AG04450 (cell line): ENCODE measurements around the gene OSBPL5. TPM values are rescaled to one million over a fixed set of nuclear protein-coding genes. Genes with fewer than 3 reads are reported as not detected.

ENCODE experiments used
- CTCF ChIA-PET: fragments of 300-600, 350-600 bp; formaldehyde crosslinking; extraction: SDS; loops from one replicate; lab custom pipeline; 2022; ENCODE audit warnings: antibody characterized with exemption, inconsistent platforms; lab: Charles Lee
- POLR2A ChIA-PET: fragments of 350-600 bp; formaldehyde crosslinking; extraction: SDS; loops from one replicate; lab custom pipeline; 2021; ENCODE audit warnings: antibody characterized with exemption, inconsistent platforms; lab: Yijun Ruan, JAX
- DNase-seq: peaks from one replicate; pipeline ENCODE4 v3.0.0-alpha.2; 2011; ENCODE audit warnings: low read depth, low spot score
- H3K27ac ChIP-seq: one replicate; pipeline ENCODE4 v1.5.1; 2012; ENCODE audit warnings: low read depth, low read length, control low read depth
- H3K27me3 ChIP-seq: one replicate; pipeline ENCODE4 v1.6.0; 2012; ENCODE audit warnings: low read length; ENCODE audit not compliant: control insufficient read depth, insufficient read depth
- H3K4me3 ChIP-seq: 2 replicates; pipeline ENCODE4 v1.5.1; 2011; ENCODE audit warnings: mild to moderate bottlenecking, low read depth, low read length, control low read depth
- H3K9me3 ChIP-seq: 2 replicates; pipeline ENCODE4 v1.5.1; 2012; ENCODE audit warnings: low read length; ENCODE audit not compliant: control insufficient read depth, insufficient read depth
- CTCF ChIP-seq: IDR thresholded peaks from 2 replicates; pipeline ENCODE4 v1.5.1; 2011; ENCODE audit warnings: low read depth, low read length, control low read depth, inconsistent platforms
- polyA plus RNA-seq: library from polyadenylated mRNA; depleted of rRNA; stranded (reverse); fragments of >200 nt; gene quantifications from 2 replicates; pipeline ENCODE4 v1.2.3, GENCODE V29; 2011

OSBPL5 gene
- polyA plus RNA-seq, 1 experiment, result 7.4 TPM

GRCh38 chr11:3140291-3140603 lies 24.9 kb downstream of the OSBPL5 start:
- H3K27me3 ChIP-seq, result no peaks in the 10 kb centered on the region
- H3K27ac ChIP-seq, result no peak overlapping the region
- H3K4me3 ChIP-seq, result no peak overlapping the region
- no peak for DNase-seq
- TF ChIP-seq CTCF, result no peak
- no peaks in the 10 kb centered on the region; the same call in 1 of the 2 replicates for H3K9me3 ChIP-seq
- ChIA-PET CTCF (interaction anchor here (0.6 kb wide), 1 partner anchor 213 kb away, joined by 3 read pairs; no protein-coding TSS in a partner anchor), POLR2A (no interaction called here)

- no peaks in the 10 kb centered on the region; the same call in 1 of the 2 replicates for H3K9me3 ChIP-seq
- no peak for DNase-seq
- no peak overlapping the region for H3K27ac ChIP-seq
- H3K27me3 ChIP-seq, result no peaks in the 10 kb centered on the region
- H3K4me3 ChIP-seq, result no peak overlapping the region
- no peak for TF ChIP-seq CTCF
- CTCF ChIA-PET, result interaction anchor here (0.6 kb wide), 1 partner anchor 214 kb away, joined by 3 read pairs; no protein-coding TSS in a partner anchor
- POLR2A ChIA-PET, result no interaction called here
Measured at GRCh38 chr11:3139481-3140290, 25.4 kb downstream of the OSBPL5 start.

- Histone ChIP-seq H3K27ac (no peak overlapping the region), H3K9me3 (no peaks in the 10 kb centered on the region; the same call in 1 of the 2 replicates), H3K27me3 (no peaks in the 10 kb centered on the region), H3K4me3 (no peak overlapping the region)
- ChIA-PET POLR2A (no interaction called here), CTCF (no interaction called here)
- DNase-seq, result no peak
- TF ChIP-seq CTCF, result no peak
Measured at GRCh38 chr11:3139086-3139440, 26.0 kb downstream of the OSBPL5 start.

- no peak for TF ChIP-seq CTCF
- Histone ChIP-seq H3K4me3 (no peak overlapping the region), H3K9me3 (no peaks in the 10 kb centered on the region; the same call in 1 of the 2 replicates), H3K27ac (no peak overlapping the region), H3K27me3 (no peaks in the 10 kb centered on the region)
- ChIA-PET POLR2A (no interaction called here), CTCF (no interaction called here)
- no peak for DNase-seq
Measured at GRCh38 chr11:3138178-3139085, 26.7 kb downstream of the OSBPL5 start.
